22Rv1 (cell line): ENCODE results near the gene ESYT3.

ENCODE experiments used
- ZFX ChIP-seq: fragments of 450-650 bp; IDR thresholded peaks from 2 replicates; pipeline ENCODE4 v1.6.1; 2017; ENCODE audit warnings: antibody characterized with exemption, borderline replicate concordance
- TF ChIP-seq, protein P1 (sequence below): fragments of 450-650 bp; IDR thresholded peaks from 2 replicates; pipeline ENCODE4 v1.5.1; 2017; ENCODE audit warnings: mild to moderate bottlenecking

DNA sequence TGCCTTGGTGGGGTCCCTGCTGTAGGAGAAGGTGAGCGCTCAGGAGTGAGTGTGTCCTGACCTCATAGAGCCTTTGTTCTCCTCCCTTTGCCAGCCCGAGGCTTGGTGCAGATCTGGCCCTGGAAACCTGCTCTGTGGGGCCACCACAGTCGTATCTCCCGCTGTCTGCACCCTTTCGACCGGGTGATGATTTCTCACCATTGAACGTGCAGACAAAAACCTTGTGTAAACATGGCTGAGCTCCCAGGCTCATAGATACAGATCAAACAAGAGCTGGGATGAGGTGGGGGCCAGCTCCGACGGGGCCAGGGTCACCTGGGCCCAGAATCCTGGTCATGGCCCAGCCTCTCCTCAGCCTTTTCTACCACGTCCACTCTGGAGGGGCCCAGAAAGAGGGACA is 34.6 kb upstream of the ESYT3 start:
- TF ChIP-seq, protein P1, sequence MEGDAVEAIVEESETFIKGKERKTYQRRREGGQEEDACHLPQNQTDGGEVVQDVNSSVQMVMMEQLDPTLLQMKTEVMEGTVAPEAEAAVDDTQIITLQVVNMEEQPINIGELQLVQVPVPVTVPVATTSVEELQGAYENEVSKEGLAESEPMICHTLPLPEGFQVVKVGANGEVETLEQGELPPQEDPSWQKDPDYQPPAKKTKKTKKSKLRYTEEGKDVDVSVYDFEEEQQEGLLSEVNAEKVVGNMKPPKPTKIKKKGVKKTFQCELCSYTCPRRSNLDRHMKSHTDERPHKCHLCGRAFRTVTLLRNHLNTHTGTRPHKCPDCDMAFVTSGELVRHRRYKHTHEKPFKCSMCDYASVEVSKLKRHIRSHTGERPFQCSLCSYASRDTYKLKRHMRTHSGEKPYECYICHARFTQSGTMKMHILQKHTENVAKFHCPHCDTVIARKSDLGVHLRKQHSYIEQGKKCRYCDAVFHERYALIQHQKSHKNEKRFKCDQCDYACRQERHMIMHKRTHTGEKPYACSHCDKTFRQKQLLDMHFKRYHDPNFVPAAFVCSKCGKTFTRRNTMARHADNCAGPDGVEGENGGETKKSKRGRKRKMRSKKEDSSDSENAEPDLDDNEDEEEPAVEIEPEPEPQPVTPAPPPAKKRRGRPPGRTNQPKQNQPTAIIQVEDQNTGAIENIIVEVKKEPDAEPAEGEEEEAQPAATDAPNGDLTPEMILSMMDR = no peak
- TF ChIP-seq ZFX = no peak
